ENCODE measurements around the gene ELAPOR1.

DNA sequence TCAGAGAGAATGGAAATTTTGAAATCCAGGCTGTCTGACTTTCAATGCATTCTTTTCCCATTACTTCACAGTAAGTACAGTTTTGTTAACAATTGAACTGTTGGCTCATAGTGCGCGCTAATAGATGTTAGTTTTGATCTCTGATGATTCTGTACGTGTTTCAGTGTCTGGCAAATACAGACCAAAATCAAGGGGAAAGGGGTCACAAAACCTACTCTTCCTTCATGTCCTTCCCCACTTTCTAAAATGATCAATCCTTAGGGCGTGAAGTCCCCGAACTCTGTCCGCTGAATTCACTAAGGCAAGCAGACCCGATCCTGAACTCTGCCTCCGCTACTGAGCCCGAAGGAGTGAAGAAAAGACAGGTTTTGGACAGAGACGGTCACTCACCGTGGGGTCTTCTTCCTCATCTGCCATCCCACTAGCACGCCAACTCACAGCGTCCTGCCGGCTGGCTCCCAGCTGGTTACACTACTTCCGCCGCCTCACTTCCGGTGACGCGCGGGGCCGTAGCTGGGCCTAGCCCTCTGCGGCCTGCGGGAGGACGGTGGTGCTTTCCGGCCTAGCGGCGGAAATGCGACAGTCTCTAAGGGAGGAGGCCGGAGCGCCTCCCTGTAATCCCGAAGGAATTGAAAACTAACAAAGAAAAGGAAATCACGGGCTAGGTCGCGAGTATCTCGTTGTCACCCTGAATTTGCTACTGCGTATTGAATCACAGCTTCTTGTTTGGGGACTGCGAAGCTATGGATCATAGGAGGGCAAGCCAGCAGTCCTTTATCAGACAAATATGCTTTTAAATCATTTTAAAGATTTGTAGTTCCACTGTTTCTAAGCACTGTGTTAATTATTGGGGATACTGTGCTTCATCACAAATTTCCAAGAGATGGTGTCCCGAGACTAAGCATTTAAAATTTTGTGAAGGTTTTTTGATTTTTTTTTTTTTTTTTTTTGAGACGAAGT, 38.1 kb upstream of the ELAPOR1 start, which contains the start of gene TAF13:
- TF ChIP-seq, protein P1, sequence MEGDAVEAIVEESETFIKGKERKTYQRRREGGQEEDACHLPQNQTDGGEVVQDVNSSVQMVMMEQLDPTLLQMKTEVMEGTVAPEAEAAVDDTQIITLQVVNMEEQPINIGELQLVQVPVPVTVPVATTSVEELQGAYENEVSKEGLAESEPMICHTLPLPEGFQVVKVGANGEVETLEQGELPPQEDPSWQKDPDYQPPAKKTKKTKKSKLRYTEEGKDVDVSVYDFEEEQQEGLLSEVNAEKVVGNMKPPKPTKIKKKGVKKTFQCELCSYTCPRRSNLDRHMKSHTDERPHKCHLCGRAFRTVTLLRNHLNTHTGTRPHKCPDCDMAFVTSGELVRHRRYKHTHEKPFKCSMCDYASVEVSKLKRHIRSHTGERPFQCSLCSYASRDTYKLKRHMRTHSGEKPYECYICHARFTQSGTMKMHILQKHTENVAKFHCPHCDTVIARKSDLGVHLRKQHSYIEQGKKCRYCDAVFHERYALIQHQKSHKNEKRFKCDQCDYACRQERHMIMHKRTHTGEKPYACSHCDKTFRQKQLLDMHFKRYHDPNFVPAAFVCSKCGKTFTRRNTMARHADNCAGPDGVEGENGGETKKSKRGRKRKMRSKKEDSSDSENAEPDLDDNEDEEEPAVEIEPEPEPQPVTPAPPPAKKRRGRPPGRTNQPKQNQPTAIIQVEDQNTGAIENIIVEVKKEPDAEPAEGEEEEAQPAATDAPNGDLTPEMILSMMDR (IDR thresholded peaks at IDR 0.05; ENCODE audit: poor library complexity, severe bottlenecking), result peak; percentile 20
- TF ChIP-seq, protein P2, sequence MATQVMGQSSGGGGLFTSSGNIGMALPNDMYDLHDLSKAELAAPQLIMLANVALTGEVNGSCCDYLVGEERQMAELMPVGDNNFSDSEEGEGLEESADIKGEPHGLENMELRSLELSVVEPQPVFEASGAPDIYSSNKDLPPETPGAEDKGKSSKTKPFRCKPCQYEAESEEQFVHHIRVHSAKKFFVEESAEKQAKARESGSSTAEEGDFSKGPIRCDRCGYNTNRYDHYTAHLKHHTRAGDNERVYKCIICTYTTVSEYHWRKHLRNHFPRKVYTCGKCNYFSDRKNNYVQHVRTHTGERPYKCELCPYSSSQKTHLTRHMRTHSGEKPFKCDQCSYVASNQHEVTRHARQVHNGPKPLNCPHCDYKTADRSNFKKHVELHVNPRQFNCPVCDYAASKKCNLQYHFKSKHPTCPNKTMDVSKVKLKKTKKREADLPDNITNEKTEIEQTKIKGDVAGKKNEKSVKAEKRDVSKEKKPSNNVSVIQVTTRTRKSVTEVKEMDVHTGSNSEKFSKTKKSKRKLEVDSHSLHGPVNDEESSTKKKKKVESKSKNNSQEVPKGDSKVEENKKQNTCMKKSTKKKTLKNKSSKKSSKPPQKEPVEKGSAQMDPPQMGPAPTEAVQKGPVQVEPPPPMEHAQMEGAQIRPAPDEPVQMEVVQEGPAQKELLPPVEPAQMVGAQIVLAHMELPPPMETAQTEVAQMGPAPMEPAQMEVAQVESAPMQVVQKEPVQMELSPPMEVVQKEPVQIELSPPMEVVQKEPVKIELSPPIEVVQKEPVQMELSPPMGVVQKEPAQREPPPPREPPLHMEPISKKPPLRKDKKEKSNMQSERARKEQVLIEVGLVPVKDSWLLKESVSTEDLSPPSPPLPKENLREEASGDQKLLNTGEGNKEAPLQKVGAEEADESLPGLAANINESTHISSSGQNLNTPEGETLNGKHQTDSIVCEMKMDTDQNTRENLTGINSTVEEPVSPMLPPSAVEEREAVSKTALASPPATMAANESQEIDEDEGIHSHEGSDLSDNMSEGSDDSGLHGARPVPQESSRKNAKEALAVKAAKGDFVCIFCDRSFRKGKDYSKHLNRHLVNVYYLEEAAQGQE (IDR thresholded peaks at IDR 0.05; ENCODE audit: borderline replicate concordance), result peak; percentile 66
- TF ChIP-seq EZH2 (IDR thresholded peaks at IDR 0.05; ENCODE audit: borderline replicate concordance, insufficient read depth, low read length, poor library complexity, severe bottlenecking) (no peak), POLR2AphosphoS5 (IDR thresholded peaks at IDR 0.05) (peak; percentile 94)

Data from neural cell (in vitro differentiated cells).